ENCODE measurements around the gene CAMSAP3. TPM values are rescaled to one million over a fixed set of nuclear protein-coding genes. Genes with fewer than 3 reads are reported as not detected.

The CAMSAP3 gene
- total RNA-seq, 2 donors from 2014 or later, result 40.4 to 90.9 TPM

DNA sequence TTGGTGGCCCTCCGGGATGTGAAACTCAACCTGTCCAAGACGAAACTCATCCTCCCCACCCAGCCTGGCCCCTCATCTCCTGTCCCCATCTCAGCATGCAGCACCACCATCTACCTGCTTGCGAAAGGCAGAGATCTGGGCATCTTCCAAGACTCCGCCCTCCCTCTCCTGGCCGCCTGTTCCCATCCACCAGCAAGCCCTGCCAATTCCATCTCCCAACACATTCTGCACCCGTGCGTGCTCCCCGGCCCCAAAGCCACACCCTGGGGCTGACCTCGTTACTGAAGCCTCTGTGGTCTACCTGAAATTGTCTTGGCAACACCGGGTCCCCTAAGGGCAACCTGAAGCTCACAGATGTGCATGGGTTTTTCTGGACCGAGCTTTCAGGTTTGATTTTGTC lies 13.2 kb upstream of the CAMSAP3 start:
- no peak for TF ChIP-seq POLR2A (IDR thresholded peaks at IDR 0.05)
- no peak for TF ChIP-seq POLR2AphosphoS5 (IDR thresholded peaks at IDR 0.05)
- TF ChIP-seq CTCF (IDR thresholded peaks at IDR 0.05), result no peak
- no peaks in the 10 kb centered on the region for H3K27me3 ChIP-seq (replicated peaks; ENCODE audit: insufficient read depth)
- H3K36me3 ChIP-seq, result no peaks in the 10 kb centered on the region
- intact Hi-C loops (cut with DNase I), result no loop called here
- DNase-seq (ENCODE audit: low spot score), result no peak
- H3K4me1 ChIP-seq (replicated peaks), result no peaks in the 10 kb centered on the region
- H3K4me3 ChIP-seq, result no peak overlapping the region
- no peaks in the 10 kb centered on the region for H3K9me3 ChIP-seq
- no peak overlapping the region for H3K27ac ChIP-seq
- 49% methylated on average over 11 of the region's 11 CpGs for WGBS

DNA sequence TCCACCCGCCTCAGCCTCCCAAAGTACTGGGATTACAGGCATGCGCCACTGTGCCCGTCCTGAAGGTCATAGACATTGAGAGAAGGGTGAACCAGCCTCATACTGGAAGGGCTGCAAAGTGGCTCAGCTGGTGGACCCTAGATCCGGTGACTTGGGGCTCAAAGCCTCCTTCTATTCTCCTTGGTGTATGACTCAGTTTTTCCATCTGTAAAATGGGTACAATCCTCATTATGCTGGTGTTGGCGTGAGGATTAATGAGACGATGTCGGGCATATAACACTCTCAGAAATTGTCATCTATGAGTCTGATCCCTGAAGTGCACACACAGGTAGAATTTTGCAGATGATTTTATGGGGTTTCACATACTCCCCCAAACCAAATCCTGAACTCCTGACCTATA lies 5.8 kb upstream of the CAMSAP3 start:
- TF ChIP-seq POLR2AphosphoS5 (IDR thresholded peaks at IDR 0.05) (no peak), POLR2A (IDR thresholded peaks at IDR 0.05) (no peak), CTCF (IDR thresholded peaks at IDR 0.05) (no peak)
- Histone ChIP-seq H3K4me3 (no peak overlapping the region), H3K4me1 (replicated peaks) (peaks cover 4% of the 10 kb centered on the region), H3K9me3 (no peaks in the 10 kb centered on the region), H3K27ac (no peak overlapping the region), H3K27me3 (replicated peaks; ENCODE audit: insufficient read depth) (no peaks in the 10 kb centered on the region), H3K36me3 (no peaks in the 10 kb centered on the region)
- WGBS, result 87% methylated on average over 7 of the region's 7 CpGs
- DNase-seq (ENCODE audit: low spot score), result no peak
- intact Hi-C loops (cut with DNase I), result no loop called here

GRCh38 chr19:7590256-7590655 lies 5.4 kb upstream of the CAMSAP3 start:
- peak; percentile 27 for TF ChIP-seq POLR2AphosphoS5 (IDR thresholded peaks at IDR 0.05)
- TF ChIP-seq CTCF (IDR thresholded peaks at IDR 0.05), result no peak
- 27% methylated on average over 5 of the region's 8 CpGs for WGBS
- Histone ChIP-seq H3K36me3 (no peaks in the 10 kb centered on the region), H3K4me3 (no peak overlapping the region), H3K27me3 (replicated peaks; ENCODE audit: insufficient read depth) (no peaks in the 10 kb centered on the region), H3K27ac (no peak overlapping the region), H3K4me1 (replicated peaks) (peaks cover 4% of the 10 kb centered on the region), H3K9me3 (no peaks in the 10 kb centered on the region)
- peak; percentile 42 for DNase-seq (ENCODE audit: low spot score)
- intact Hi-C loops (cut with DNase I), result no loop called here

- Histone ChIP-seq H3K4me1 (replicated peaks) (no peaks in the 10 kb centered on the region), H3K9me3 (no peaks in the 10 kb centered on the region), H3K36me3 (no peaks in the 10 kb centered on the region), H3K4me3 (peak overlapping the region; percentile 41 to 64), H3K27ac (peak overlapping the region; percentile 62 to 78), H3K27me3 (replicated peaks; ENCODE audit: insufficient read depth) (no peaks in the 10 kb centered on the region)
- DNase-seq (ENCODE audit: low spot score), result no peak
- 2% methylated on average over 54 of the region's 70 CpGs for WGBS
- TF ChIP-seq CTCF (IDR thresholded peaks at IDR 0.05) (no peak), POLR2A (IDR thresholded peaks at IDR 0.05) (no peak), POLR2AphosphoS5 (IDR thresholded peaks at IDR 0.05) (no peak)
- intact Hi-C loops (cut with DNase I), result no loop called here
These were observed 711 bp downstream of the CAMSAP3 start for GRCh38 chr19:7596211-7596937.

GRCh38 chr19:7597689-7598088 lies 2.0 kb downstream of the CAMSAP3 start:
- no peaks in the 10 kb centered on the region for H3K9me3 ChIP-seq
- H3K4me3 ChIP-seq, result peak overlapping the region in 1 of 2 donors; percentile 64
- intact Hi-C loops (cut with DNase I), result no loop called here
- TF ChIP-seq POLR2A (IDR thresholded peaks at IDR 0.05), result no peak
- TF ChIP-seq CTCF (IDR thresholded peaks at IDR 0.05), result no peak
- TF ChIP-seq POLR2AphosphoS5 (IDR thresholded peaks at IDR 0.05), result no peak
- no peaks in the 10 kb centered on the region for H3K4me1 ChIP-seq (replicated peaks)
- H3K36me3 ChIP-seq, result no peaks in the 10 kb centered on the region
- peak overlapping the region in 1 of 2 donors; percentile 78 for H3K27ac ChIP-seq
- H3K27me3 ChIP-seq (replicated peaks; ENCODE audit: insufficient read depth), result no peaks in the 10 kb centered on the region
- 69% methylated on average over 9 of the region's 9 CpGs for WGBS
- DNase-seq (ENCODE audit: low spot score), result no peak

Measured in prostate gland (tissue), 2 donors.